ENCODE data around the gene ENTPD6.

The ENTPD6 gene

GRCh38 chr20:25197183-25197869 is 1.8 kb downstream of the ENTPD6 start:
- TF ChIP-seq GATA1 (IDR thresholded peaks at IDR 0.05; ENCODE audit: low read depth, low read length) = no peak
- no peak for TF ChIP-seq POLR2A (IDR thresholded peaks at IDR 0.05; ENCODE audit: low read length)
- no peak for DNase-seq

GRCh38 chr20:25197870-25198190 is 2.3 kb downstream of the ENTPD6 start:
- DNase-seq = no peak
- TF ChIP-seq POLR2A (IDR thresholded peaks at IDR 0.05; ENCODE audit: low read length) (no peak), GATA1 (IDR thresholded peaks at IDR 0.05; ENCODE audit: low read depth, low read length) (no peak)

GRCh38 chr20:25198663-25199383 is 3.3 kb downstream of the ENTPD6 start:
- no peak for DNase-seq
- no peak for TF ChIP-seq GATA1 (IDR thresholded peaks at IDR 0.05; ENCODE audit: low read depth, low read length)
- TF ChIP-seq POLR2A (IDR thresholded peaks at IDR 0.05; ENCODE audit: low read length) = no peak

- no peak for DNase-seq
- TF ChIP-seq POLR2A (IDR thresholded peaks at IDR 0.05; ENCODE audit: low read length) = no peak
- TF ChIP-seq GATA1 (IDR thresholded peaks at IDR 0.05; ENCODE audit: low read depth, low read length) = no peak
Observed at GRCh38 chr20:25199473-25200260, 4.2 kb downstream of the ENTPD6 start.

GRCh38 chr20:25203089-25203488 is 7.6 kb downstream of the ENTPD6 start:
- no peak for TF ChIP-seq GATA1 (IDR thresholded peaks at IDR 0.05; ENCODE audit: low read depth, low read length)
- TF ChIP-seq POLR2A (IDR thresholded peaks at IDR 0.05; ENCODE audit: low read length) = no peak
- no peak for DNase-seq

- no peak for TF ChIP-seq GATA1 (IDR thresholded peaks at IDR 0.05; ENCODE audit: low read depth, low read length)
- no peak for TF ChIP-seq POLR2A (IDR thresholded peaks at IDR 0.05; ENCODE audit: low read length)
- DNase-seq = no peak
Observed at GRCh38 chr20:25203871-25204320, 8.4 kb downstream of the ENTPD6 start.

- no peak for DNase-seq
- TF ChIP-seq GATA1 (IDR thresholded peaks at IDR 0.05; ENCODE audit: low read depth, low read length) (no peak), POLR2A (IDR thresholded peaks at IDR 0.05; ENCODE audit: low read length) (no peak)
Observed at GRCh38 chr20:25204550-25205276, 9.2 kb downstream of the ENTPD6 start.

- TF ChIP-seq POLR2A (IDR thresholded peaks at IDR 0.05; ENCODE audit: low read length) = no peak
- TF ChIP-seq GATA1 (IDR thresholded peaks at IDR 0.05; ENCODE audit: low read depth, low read length) = no peak
- no peak for DNase-seq
Observed at GRCh38 chr20:25205277-25206062, 10.0 kb downstream of the ENTPD6 start.

GRCh38 chr20:25206063-25206403 is 10.5 kb downstream of the ENTPD6 start:
- TF ChIP-seq GATA1 (IDR thresholded peaks at IDR 0.05; ENCODE audit: low read depth, low read length) = no peak
- TF ChIP-seq POLR2A (IDR thresholded peaks at IDR 0.05; ENCODE audit: low read length) = no peak
- no peak for DNase-seq

GRCh38 chr20:25206548-25206947 is 11.0 kb downstream of the ENTPD6 start:
- TF ChIP-seq GATA1 (IDR thresholded peaks at IDR 0.05; ENCODE audit: low read depth, low read length) (no peak), POLR2A (IDR thresholded peaks at IDR 0.05; ENCODE audit: low read length) (no peak)
- no peak for DNase-seq

- no peak for DNase-seq
- no peak for TF ChIP-seq POLR2A (IDR thresholded peaks at IDR 0.05; ENCODE audit: low read length)
- no peak for TF ChIP-seq GATA1 (IDR thresholded peaks at IDR 0.05; ENCODE audit: low read depth, low read length)
Observed at GRCh38 chr20:25207149-25207959, 11.8 kb downstream of the ENTPD6 start.

- no peak for DNase-seq
- TF ChIP-seq GATA1 (IDR thresholded peaks at IDR 0.05; ENCODE audit: low read depth, low read length) (no peak), POLR2A (IDR thresholded peaks at IDR 0.05; ENCODE audit: low read length) (no peak)
Observed at GRCh38 chr20:25207960-25208534, 12.5 kb downstream of the ENTPD6 start.

Measured in erythroblast (primary cell).